ENCODE measurements around the gene HLA-DRB1. TPM values are rescaled to one million over a fixed set of nuclear protein-coding genes. Genes with fewer than 3 reads are reported as not detected.

The HLA-DRB1 gene
- total RNA-seq, 1 experiment from 2014 or later = 141 TPM

DNA sequence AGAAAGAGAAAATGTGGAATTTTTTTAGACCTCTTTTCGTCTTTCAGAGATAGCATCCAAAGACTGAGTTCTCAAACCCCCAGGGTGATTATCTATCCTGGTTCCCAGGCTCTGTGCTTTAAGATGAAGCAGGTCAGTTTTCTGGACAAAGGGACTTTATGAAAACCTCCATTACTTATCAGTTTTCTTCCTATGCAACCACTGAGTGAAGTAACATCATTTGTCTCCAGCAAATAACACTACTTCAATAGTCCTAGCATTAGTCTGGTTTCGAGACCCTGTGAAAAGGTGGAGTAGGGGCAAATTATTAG, 18.3 kb upstream of the HLA-DRB1 start:
- H3K4me3 Mint-ChIP-seq (ENCODE audit: low read depth, unreplicated experiment) = no peak overlapping the region
- CTCF ChIA-PET = no interaction called here
- intact Hi-C loops (cut with micrococcal nuclease; ENCODE audit: unreplicated experiment) = no loop called here
- TF ChIP-seq, protein P1, sequence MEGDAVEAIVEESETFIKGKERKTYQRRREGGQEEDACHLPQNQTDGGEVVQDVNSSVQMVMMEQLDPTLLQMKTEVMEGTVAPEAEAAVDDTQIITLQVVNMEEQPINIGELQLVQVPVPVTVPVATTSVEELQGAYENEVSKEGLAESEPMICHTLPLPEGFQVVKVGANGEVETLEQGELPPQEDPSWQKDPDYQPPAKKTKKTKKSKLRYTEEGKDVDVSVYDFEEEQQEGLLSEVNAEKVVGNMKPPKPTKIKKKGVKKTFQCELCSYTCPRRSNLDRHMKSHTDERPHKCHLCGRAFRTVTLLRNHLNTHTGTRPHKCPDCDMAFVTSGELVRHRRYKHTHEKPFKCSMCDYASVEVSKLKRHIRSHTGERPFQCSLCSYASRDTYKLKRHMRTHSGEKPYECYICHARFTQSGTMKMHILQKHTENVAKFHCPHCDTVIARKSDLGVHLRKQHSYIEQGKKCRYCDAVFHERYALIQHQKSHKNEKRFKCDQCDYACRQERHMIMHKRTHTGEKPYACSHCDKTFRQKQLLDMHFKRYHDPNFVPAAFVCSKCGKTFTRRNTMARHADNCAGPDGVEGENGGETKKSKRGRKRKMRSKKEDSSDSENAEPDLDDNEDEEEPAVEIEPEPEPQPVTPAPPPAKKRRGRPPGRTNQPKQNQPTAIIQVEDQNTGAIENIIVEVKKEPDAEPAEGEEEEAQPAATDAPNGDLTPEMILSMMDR (IDR thresholded peaks at IDR 0.05; ENCODE audit: unreplicated experiment) = no peak
- BruUV-seq (replicated peaks) = no TSS peak
- H3K27ac Mint-ChIP-seq (ENCODE audit: unreplicated experiment) = peak overlapping the region; percentile 62
- no peak for DNase-seq
- H3K9me3 Mint-ChIP-seq (ENCODE audit: low read depth, unreplicated experiment) = peaks cover 2% of the 10 kb centered on the region
- peaks cover 16% of the 10 kb centered on the region for H3K27me3 Mint-ChIP-seq (ENCODE audit: unreplicated experiment)
- peaks cover 5% of the 10 kb centered on the region for H3K36me3 Mint-ChIP-seq (ENCODE audit: insufficient read depth, unreplicated experiment)
- peaks cover 24% of the 10 kb centered on the region for H3K4me1 Mint-ChIP-seq (ENCODE audit: low read depth, unreplicated experiment)

DNA sequence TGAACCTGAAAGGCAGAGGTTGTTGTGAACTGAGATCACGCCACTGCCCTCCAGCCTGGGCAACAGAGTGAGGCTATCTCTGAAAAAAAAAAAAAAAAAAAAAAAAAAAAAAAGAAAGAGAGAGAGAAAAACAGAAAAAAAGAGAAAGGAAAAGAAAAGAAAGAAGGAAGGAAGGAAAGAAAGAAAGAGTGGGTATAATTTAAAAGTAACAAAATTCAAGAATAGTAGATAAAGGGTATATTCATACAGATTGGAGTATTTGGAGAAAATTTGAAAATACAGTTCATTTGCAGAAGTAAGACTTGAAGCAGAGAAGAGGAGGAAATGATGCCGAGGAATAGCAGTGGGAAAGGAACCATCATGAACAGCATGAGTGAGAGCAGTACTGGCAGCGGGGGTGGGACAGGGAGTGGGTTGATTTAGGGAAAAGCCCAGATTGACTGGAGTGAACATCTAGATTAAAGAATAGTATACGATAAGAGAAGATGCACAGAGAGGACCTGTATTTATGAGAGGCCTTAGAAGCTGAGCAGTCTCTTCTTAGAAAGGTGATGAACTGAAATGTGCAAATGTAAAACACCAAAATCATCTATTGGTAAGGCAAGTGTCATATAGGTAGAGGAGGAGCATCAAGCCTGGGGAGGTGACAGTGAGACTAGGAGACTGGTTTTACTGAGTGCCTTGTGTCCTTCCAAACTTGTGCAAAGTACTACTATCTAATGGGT, 17.8 kb upstream of the HLA-DRB1 start:
- Mint-ChIP-seq H3K36me3 (ENCODE audit: insufficient read depth, unreplicated experiment) (peaks cover 5% of the 10 kb centered on the region), H3K27me3 (ENCODE audit: unreplicated experiment) (peaks cover 21% of the 10 kb centered on the region), H3K4me3 (ENCODE audit: low read depth, unreplicated experiment) (no peak overlapping the region), H3K4me1 (ENCODE audit: low read depth, unreplicated experiment) (peaks cover 24% of the 10 kb centered on the region), H3K27ac (ENCODE audit: unreplicated experiment) (peak overlapping the region; percentile 62), H3K9me3 (ENCODE audit: low read depth, unreplicated experiment) (peaks cover 2% of the 10 kb centered on the region)
- no TSS peak for BruUV-seq (replicated peaks)
- TF ChIP-seq, protein P1 (IDR thresholded peaks at IDR 0.05; ENCODE audit: unreplicated experiment) = no peak
- intact Hi-C loops (cut with micrococcal nuclease; ENCODE audit: unreplicated experiment) = no loop called here
- DNase-seq = no peak
- CTCF ChIA-PET = no interaction called here

DNA sequence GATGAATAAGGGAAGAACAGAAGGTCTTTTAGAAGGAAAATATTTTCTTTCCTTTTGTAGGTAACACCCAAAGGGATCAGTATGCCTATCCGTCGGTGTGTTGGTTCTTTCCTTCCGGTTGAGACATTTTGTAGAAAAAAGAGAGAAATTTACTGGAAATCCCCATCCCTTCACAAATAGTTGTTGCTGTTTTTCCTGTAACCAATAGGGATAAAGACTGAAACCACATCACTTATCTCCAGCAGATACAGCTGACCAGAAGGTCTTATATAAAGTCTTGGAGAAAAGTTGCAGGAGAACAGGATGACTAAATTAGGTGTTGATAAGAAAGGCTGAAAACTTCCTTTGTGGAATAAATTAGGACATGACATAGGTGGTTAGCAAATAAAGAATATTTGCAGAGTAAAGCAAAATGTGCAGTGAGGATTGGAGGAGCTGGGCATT, 14.8 kb upstream of the HLA-DRB1 start:
- Mint-ChIP-seq H3K27ac (ENCODE audit: unreplicated experiment) (no peak overlapping the region), H3K4me3 (ENCODE audit: low read depth, unreplicated experiment) (no peak overlapping the region), H3K9me3 (ENCODE audit: low read depth, unreplicated experiment) (no peaks in the 10 kb centered on the region), H3K4me1 (ENCODE audit: low read depth, unreplicated experiment) (peaks cover 15% of the 10 kb centered on the region), H3K27me3 (ENCODE audit: unreplicated experiment) (peaks cover 24% of the 10 kb centered on the region), H3K36me3 (ENCODE audit: insufficient read depth, unreplicated experiment) (peaks cover 5% of the 10 kb centered on the region)
- DNase-seq = no peak
- intact Hi-C loops (cut with micrococcal nuclease; ENCODE audit: unreplicated experiment) = no loop called here
- TF ChIP-seq, protein P1 (IDR thresholded peaks at IDR 0.05; ENCODE audit: unreplicated experiment) = no peak
- CTCF ChIA-PET = no interaction called here
- BruUV-seq (replicated peaks) = no TSS peak

DNA sequence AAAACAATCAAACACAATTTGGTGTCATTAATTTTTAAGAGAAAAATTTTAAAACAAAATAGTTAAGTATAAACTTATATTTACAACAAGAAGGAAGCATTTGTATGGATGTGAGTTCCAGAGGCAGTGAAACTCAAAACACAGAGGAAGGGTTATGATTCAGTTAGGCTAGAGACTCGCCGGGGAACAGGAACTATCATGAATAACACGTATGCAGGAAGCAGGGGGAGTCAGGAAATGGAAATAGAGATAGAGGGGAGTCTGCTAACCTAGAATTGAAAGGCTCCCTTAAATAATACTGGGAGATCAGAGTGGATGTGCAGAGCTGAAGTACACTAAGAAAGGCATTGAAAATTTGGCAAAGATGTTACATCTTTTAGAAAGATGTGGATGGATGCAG, 14.2 kb upstream of the HLA-DRB1 start:
- no peak for DNase-seq
- intact Hi-C loops (cut with micrococcal nuclease; ENCODE audit: unreplicated experiment) = no loop called here
- no TSS peak for BruUV-seq (replicated peaks)
- Mint-ChIP-seq H3K9me3 (ENCODE audit: low read depth, unreplicated experiment) (no peaks in the 10 kb centered on the region), H3K4me1 (ENCODE audit: low read depth, unreplicated experiment) (peaks cover 15% of the 10 kb centered on the region), H3K36me3 (ENCODE audit: insufficient read depth, unreplicated experiment) (peaks cover 5% of the 10 kb centered on the region), H3K27me3 (ENCODE audit: unreplicated experiment) (peaks cover 24% of the 10 kb centered on the region), H3K4me3 (ENCODE audit: low read depth, unreplicated experiment) (no peak overlapping the region), H3K27ac (ENCODE audit: unreplicated experiment) (no peak overlapping the region)
- CTCF ChIA-PET = no interaction called here
- TF ChIP-seq, protein P1 (IDR thresholded peaks at IDR 0.05; ENCODE audit: unreplicated experiment) = no peak
